HUDEP-2 (cell line): ENCODE results near the gene ASB2.

ENCODE experiments used
- DNase-seq, 76 experiments: peaks; one replicate each; lab custom pipeline; 2025; ENCODE audit not compliant: unreplicated experiment in 76 of 76; lab: John Stamatoyannopoulos, UW

Gene ASB2

DNA sequence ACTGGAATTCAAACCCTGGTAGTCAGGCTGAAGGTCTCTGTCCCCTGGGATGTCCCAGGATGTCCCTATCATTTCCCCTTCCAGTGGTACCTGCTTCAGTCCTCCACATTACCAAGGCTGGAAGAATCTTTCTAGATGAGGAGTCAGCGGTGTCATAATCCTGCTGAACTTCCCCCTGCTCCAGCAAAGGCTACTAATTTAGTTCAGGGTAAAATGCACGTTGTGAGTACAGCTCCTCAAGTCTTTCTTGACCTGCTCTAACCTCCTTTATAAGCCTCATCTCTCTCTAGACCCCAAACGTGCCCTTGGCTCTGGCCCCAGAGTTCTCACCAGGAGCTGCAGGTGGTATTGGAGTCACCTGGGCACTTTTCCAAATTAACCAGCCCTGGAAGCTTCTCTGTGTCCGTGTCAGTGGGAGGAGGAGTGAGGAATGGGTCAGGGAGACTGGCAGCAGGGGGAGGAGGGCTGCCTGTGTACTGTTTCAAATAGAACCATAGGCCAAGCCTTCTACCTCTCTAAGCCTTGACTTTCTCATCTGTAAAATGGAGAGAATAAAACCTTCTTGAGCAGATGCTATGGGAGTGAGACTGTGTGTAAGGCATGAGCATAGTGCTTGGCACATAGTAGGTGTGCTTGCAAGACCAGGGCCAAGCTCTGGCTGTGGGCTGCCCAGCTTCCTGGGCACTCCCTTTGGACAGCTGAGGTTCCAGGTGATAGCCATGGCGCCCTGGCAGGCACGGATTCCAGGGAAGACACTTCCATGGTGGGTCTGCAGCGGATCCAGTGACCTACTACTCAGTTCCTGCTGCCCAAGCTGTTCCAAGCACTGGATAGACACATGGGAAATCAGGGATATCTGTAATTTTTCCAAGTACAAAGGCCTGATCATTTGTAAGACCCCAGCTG is 24.5 kb downstream of the ASB2 start:
- no peak for DNase-seq

GRCh38 chr14:93950948-93951634 is 25.3 kb downstream of the ASB2 start:
- DNase-seq = no peak

DNA sequence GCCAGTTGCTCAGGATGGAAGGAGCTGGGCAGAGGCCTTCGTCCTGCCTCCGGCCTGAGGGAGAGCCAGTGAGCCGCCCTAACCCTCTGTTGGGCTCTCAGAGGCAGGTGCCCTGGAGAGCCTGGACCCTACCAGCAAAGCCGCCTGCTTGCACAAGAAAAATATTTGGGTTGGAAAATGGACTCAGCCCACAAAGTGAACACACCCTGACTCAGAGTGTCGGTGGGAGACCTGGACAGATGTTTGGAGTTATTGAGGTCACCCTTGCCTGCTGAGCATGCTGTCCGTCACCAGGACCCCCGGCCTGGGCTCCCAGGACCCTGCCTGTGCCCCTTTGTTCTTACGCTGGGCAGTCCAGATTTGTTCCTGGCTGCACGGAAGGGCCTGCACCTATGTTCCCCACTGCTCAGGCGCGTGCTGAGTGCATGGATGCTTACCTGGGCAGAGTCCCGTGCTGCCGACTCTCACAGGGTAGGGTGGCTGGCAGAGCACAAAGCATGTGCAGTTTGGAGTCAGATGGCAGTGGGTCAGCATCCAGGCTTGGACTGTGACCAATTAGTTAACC is 26.8 kb downstream of the ASB2 start:
- DNase-seq = no peak

GRCh38 chr14:93947282-93947681 is 29.1 kb downstream of the ASB2 start:
- DNase-seq = no peak

DNA sequence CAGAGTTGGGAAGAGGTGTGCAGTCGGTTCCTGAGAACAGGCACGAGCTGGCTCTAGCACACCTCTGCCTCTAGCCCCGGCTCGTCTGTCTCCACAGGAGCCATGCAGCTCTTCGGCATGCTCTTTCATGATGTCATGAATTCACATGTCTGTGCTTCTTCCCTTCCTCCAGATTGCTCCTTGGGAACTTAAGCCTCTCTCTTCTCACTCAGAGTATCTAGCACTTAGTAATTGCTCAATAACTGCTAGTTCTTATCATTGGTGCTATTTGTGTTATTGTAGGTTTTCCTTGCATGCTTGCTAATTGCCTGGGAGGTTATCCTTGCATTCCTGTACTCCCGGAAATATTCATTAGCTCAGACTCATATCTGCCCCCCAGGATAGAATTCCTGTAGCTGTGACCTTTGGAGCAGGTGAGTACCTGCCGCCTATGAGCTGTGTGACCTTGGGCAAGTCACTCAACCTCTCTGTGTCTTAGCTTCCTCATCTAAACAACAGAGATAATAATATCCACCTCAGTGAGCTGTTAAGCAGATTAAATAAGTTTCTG is 29.8 kb downstream of the ASB2 start:
- DNase-seq = no peak

- DNase-seq = no peak
Measured at GRCh38 chr14:93946104-93946503, 30.3 kb downstream of the ASB2 start.

DNA sequence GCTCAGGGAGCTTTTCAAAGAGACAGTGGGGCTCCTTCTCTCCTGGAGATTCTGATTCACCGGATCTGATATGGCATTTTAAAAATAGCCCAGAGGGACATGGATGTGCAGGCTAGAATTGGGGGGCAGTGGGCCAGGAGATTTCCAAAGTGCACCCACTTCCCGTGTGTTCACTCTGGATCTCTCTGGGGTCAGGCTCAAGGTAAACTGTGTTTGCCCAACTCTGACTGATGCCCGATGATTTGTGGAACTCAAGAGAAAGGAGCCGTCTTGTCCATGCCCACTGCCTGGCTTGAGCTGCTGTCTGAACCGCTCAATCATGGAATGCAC is 31.3 kb downstream of the ASB2 start:
- no peak for DNase-seq

- DNase-seq = no peak
Measured at GRCh38 chr14:93944348-93945069, 31.9 kb downstream of the ASB2 start.

DNA sequence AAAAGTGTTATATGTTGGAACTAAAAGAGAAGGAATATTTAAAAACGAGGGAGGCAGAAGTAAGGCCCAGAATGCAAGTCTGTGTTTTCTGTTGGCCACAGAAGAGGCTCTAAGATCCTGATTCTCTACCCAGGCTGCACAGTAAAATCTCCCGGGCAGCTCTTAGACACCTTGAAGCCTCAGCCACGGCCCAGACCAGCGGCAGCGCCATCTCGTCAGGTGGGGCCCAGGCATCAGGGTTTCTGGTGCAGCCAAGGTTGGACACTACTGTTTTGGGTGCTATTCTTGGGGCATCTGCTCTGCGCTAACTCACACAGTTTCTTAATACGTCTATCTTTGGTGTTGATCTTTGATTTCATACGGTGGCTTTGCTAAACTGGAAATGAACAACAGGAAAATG is 32.4 kb downstream of the ASB2 start:
- DNase-seq = no peak

- no peak for DNase-seq
Measured at GRCh38 chr14:93943052-93943451, 33.3 kb downstream of the ASB2 start.

DNA sequence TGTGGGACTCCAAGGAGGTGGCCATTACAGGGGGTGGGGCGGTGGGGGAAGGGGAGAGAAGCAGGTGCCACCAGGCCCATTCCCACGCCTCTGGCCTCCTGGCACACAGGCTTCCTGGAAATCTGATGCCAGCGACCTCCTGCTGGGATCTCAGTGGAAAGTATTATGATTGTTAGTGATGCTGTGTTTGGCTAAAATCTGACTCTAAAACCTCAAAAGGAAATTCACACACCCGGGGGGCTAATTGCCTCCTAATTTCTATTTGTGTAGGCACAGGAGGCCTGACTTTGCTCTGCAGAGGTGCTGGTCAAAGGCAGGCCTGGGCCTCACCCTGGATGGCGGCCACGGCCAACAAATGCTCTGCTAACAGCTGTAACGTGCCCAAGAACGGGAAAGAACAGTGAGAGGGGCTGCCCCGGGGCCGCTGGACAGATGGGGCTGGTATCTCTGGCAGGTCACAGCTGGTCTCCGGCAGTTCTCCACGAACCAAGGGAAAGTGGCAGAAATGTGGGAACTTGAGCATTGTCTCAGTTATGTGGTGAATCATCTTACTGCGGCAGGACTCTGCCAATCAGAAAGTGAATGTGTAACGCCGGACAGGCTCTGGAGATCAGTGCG is 35.0 kb downstream of the ASB2 start:
- no peak for DNase-seq

DNA sequence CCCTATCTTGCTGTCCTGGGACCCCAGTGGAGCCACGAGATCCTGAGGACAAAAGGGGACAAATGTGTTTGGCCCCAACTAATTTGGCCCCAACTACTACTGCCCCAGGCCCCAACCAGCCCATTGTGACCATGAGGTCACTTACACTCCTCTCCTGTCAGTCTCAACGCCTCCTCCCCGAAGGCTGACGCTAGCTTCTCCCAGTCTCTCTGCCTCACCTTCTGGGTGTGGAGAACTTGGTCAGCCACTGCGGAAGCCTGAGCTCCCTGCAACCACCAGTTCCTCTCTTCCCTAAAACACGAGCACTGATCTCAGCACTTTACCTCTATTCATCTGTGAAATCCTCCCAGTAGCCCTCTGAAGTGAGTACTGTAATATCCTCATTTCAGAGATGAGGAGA is 35.9 kb downstream of the ASB2 start:
- DNase-seq = no peak

DNA sequence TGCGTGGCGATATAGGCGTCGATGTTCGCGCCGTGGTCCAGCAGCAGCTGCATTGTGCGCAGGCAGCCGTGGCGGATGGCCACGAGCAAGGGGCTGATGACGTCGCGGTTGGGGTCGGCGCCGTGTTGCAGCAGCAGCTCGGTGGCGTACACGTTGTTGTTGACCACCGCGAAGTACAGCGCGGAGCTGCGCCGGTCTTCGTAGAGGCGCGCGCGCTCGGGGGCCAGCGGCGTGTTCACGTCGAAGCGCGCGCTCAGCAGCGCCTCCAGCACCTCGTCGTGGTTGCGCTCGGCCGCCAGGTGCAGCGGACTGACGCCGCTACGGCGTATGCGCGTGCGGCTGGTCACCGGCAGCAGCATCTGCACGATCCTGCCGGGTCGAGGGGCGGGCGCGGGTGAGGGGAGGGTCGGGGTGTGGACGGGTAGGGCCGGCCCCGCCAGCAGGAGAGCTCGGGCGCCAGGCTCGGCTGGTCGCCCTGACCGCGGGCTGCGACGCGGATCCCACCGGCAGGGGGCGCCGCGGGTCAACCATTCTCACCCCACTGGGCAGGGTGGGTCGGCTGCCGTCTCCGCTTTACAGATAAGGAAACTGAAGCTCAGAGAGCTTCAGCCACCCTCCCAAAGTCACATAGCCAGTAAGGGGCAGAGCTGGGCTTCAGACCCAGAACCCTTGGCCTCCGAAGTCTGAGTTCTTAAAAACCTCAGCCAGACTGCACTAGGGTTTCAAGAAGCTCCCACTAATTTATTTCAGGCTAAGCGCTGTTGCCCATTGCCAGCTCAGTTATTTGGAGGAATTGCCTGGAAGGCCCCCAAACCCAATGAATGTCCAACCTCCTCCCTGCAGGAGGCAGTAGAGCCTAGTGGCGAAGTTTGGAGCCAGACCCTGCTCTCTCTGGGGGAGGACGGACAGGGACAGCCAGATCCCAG is 36.8 kb downstream of the ASB2 start:
- peak in 72 of 76 experiments; percentile 5 to 80 (median 60) for DNase-seq

DNA sequence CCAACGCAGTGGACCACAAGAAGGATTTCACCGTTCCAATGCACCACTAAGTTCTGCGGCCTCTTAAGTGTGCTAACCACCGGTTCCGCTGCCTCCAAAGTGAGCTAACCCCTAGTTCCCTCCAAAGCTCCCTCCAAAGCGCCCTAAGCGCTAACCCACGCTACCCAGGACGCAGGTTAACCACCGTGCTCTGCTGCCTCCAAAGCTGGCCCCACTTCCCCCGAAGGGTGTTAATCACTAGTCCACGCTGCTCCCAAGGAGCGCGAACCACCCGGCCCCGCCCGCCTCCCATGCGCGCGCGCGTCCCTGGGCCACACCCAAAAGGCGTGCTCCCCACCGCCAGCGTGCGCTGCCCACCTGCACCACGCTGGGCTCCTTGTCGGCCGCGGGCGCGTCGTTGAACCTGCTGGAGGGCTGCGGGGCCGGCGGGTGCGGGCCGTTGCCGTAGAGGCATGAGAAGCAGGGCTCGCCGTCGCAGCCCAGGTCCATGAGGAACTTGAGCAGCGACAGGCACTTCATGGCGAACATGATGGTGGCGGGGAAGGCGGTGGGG is 37.5 kb downstream of the ASB2 start:
- no peak for DNase-seq

- DNase-seq = no peak
Measured at GRCh38 chr14:93937519-93937918, 38.9 kb downstream of the ASB2 start.

- DNase-seq = no peak
Measured at GRCh38 chr14:93936926-93937325, 39.4 kb downstream of the ASB2 start.

GRCh38 chr14:93936245-93936644 is 40.1 kb downstream of the ASB2 start:
- DNase-seq = peak in 9 of 76 experiments; percentile 2 to 35 (median 10)

GRCh38 chr14:93935213-93935612 is 41.2 kb downstream of the ASB2 start:
- no peak for DNase-seq

- no peak for DNase-seq
Measured at GRCh38 chr14:93932642-93933041, 43.7 kb downstream of the ASB2 start.
